ENCODE results near the gene TMEM225B. TPM values are rescaled to one million over a fixed set of nuclear protein-coding genes. Genes with fewer than 3 reads are reported as not detected.

Gene TMEM225B
- total RNA-seq, 1 donor from 2014 or later: 0.43 TPM

GRCh38 chr7:99554939-99555338, 43.1 kb upstream of the TMEM225B start:
- intact Hi-C loops (cut with DNase I): loop anchor here (5.0 to 10.0 kb wide), 2 partner anchors 362 to 520 kb away; partner anchors contain the start of gene TRIM4
- Histone ChIP-seq H3K4me1 (peaks cover 6 to 15% of the 10 kb centered on the region in 2 donors), H3K9me3 (no peaks in the 10 kb centered on the region), H3K27ac (no peak overlapping the region), H3K36me3 (peaks cover 0 to 12% of the 10 kb centered on the region in 2 donors), H3K27me3 (no peaks in the 10 kb centered on the region), H3K4me3 (no peak overlapping the region)
- TF ChIP-seq CTCF (IDR thresholded peaks at IDR 0.05): no peak
- DNase-seq (ENCODE audit: low spot score in 2 of 2): no peak

DNA sequence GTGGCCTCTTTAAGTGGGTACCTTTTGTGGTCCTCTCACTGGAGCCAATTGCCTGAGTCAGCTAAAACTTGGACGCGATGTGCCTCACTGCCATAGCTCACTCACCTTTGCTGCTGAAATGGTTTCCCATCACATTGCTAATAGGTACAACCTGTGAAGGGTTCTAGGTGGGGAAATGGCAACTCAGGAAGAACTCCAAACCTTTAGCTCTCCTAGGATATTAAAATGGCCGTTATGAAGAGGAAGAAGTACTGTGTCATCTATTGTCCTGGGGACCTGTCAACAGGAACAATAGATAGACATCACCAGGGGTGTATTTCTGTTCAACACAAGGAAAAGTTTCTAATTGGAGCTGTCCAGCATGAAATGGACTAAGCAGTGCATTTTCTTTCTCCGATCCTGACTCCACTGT, 40.9 kb upstream of the TMEM225B start:
- H3K27me3 ChIP-seq: no peaks in the 10 kb centered on the region
- peak overlapping the region; percentile 96 to 98 for H3K27ac ChIP-seq
- DNase-seq (ENCODE audit: low spot score in 2 of 2): no peak
- intact Hi-C loops (cut with DNase I): loop anchor here (5.0 to 10.0 kb wide), 2 partner anchors 360 to 522 kb away; partner anchors contain the start of gene TRIM4
- H3K36me3 ChIP-seq: peaks cover 19 to 32% of the 10 kb centered on the region in 2 donors
- H3K4me3 ChIP-seq: peak overlapping the region; percentile 62 to 85
- H3K4me1 ChIP-seq: peaks cover 7 to 20% of the 10 kb centered on the region in 2 donors
- TF ChIP-seq CTCF (IDR thresholded peaks at IDR 0.05): no peak
- H3K9me3 ChIP-seq: no peaks in the 10 kb centered on the region

DNA sequence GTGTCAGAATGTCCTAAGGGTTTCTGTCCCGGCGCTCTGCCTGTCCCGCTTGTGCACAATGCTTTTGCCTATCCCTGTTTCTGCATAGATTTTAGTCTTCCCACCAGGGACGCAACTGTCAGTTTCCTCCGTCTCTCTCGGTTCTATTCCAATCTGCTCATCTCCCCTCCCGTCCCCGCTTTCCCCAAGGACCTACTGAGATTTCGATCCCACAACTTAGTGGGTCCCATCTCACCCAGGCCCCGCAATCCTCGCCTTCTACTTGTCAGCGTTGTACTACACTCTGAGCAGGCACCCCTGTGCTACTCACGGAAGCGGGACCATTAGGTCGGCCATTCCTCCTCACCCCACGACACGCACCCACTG, 40.1 kb upstream of the TMEM225B start:
- Histone ChIP-seq H3K36me3 (peaks cover 27 to 39% of the 10 kb centered on the region in 2 donors), H3K4me1 (peaks cover 3 to 15% of the 10 kb centered on the region in 2 donors), H3K4me3 (peak overlapping the region; percentile 62 to 85), H3K27me3 (no peaks in the 10 kb centered on the region), H3K27ac (peak overlapping the region; percentile 96 to 98), H3K9me3 (no peaks in the 10 kb centered on the region)
- intact Hi-C loops (cut with DNase I): loop anchor here (2.0 to 10.0 kb wide), 3 partner anchors 59 to 523 kb away; partner anchors contain the start of genes TRIM4 and ZSCAN25
- no peak for DNase-seq (ENCODE audit: low spot score in 2 of 2)
- TF ChIP-seq CTCF (IDR thresholded peaks at IDR 0.05): no peak

GRCh38 chr7:99558306-99559174, 39.5 kb upstream of the TMEM225B start, which contains the start of gene ZNF655:
ZNF655 (plus strand) TSS chr7:99558642; CDS start chr7:99560560, 1,918 bp downstream.
- intact Hi-C loops (cut with DNase I): loop anchor here (2.0 to 10.0 kb wide), 3 partner anchors 58 to 524 kb away; partner anchors contain the start of genes TRIM4 and ZSCAN25
- peaks cover 33 to 45% of the 10 kb centered on the region in 2 donors for H3K36me3 ChIP-seq
- H3K4me3 ChIP-seq: peak within 1 kb of the TSS; percentile 62 to 85
- peak; percentile 75 to 97 for DNase-seq (ENCODE audit: low spot score in 2 of 2)
- H3K4me1 ChIP-seq: peaks cover 3 to 15% of the 10 kb centered on the region in 2 donors
- H3K9me3 ChIP-seq: no peaks in the 10 kb centered on the region
- no peak for TF ChIP-seq CTCF (IDR thresholded peaks at IDR 0.05)
- peak within 1 kb of the TSS; percentile 96 to 98 for H3K27ac ChIP-seq
- no peaks in the 10 kb centered on the region for H3K27me3 ChIP-seq

DNA sequence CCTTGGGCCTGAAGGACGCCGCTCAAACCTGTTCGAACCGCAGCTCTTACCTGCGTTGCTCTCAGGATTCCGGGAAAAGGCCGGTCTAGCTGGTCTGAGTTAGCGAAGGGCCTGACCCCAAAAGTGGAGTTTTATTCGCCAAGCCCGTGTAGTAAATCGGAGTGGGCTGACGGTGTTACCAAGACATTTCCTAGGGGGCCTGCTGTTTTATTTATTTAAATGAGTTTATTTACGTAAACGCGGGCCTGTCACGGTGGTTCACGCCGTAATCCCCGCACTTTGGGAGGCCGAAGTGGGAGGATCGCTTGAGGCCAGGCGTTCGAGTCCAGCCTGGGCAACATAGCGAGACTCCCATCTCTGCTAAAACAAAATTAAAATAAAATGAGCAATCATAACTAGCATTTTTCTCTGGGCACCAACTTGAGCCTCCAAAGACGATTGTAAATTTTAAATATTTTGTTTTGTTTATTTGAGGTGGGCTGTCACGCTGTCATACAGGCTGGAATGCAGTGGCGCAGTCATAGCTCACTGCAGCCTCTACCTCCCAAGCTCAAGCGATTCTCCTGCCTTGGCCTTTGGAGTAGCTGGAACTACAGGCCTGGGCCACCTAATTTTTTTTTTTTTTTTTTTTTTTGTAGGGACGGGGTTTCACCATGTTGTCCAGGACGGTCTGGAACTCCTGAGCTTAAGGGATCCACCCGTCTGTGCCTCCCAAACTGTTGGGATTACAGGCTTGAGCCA, 38.7 kb upstream of the TMEM225B start:
- no peak for TF ChIP-seq CTCF (IDR thresholded peaks at IDR 0.05)
- no peak for DNase-seq (ENCODE audit: low spot score in 2 of 2)
- Histone ChIP-seq H3K27me3 (no peaks in the 10 kb centered on the region), H3K27ac (peak overlapping the region; percentile 96 to 98), H3K4me1 (peaks cover 3 to 15% of the 10 kb centered on the region in 2 donors), H3K36me3 (peaks cover 40 to 53% of the 10 kb centered on the region in 2 donors), H3K9me3 (no peaks in the 10 kb centered on the region), H3K4me3 (peak overlapping the region; percentile 62 to 85)
- intact Hi-C loops (cut with DNase I): loop anchor here (2.0 to 10.0 kb wide), 3 partner anchors 57 to 525 kb away; partner anchors contain the start of genes TRIM4 and ZSCAN25

All from ascending aorta (tissue), 2 donors.